GM12873 (cell line): ENCODE measurements around the gene LYRM9.

Experiments used
- CTCF ChIP-seq: IDR thresholded peaks from 2 replicates; pipeline ENCODE4 v1.5.1; 2012; ENCODE audit warnings: low read depth, mild to moderate bottlenecking, moderate library complexity, low read length, control low read depth; ENCODE audit not compliant: insufficient read depth; ENCODE audit errors: missing control alignments

LYRM9 gene

DNA sequence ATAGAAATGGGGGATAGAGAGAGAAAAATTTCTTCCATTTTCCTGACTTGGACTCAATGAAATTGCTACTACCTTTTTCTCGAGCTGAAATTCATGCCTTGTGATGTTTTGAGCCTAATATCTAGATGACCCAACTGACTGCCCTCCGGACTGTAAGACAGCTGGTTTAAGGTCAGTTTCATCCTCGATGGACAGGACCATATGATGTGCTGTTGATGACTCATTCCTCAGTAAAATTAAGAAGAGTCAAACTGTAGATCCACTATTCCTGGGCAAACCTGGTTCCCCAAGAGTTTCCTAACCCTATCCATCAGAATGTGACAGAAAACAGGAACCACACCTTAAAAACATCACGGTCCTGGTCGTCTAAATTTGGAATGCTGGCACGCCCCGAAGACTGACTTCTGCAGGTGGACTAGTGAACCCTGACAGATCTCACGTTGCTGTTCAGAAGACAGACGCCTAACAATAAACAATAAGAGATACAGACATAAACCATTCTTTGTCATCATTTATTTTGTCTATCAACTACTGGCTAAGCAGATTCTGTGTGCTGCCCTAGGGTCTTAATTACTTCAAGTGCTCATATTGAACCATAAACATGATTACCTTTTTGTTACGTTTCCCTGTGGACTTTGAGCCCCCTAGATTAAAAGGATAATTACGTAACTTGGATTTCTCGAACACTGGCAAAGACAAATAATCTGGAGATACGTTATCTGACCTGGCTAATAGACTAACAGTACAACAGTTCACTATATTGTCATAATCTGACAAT is 47.7 kb downstream of the LYRM9 start:
- TF ChIP-seq CTCF = no peak

DNA sequence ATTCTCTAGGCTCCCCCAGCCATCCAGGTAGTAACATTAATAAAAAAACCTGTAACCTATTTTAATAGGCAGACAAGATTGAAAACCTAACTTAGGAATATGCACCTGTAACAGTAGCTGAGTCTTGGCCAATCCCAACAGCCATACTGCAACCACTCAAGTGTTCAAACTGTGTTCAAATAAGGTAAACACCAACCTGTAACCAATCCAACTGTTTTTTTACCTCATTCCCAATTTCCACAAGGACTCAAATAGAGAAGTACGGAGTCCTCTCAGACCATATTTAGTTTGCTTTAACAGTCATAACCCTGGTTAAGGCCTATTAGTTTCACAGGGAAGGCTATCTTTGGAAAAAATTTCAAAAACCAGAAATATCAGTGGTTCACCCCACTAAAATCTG is 52.5 kb downstream of the LYRM9 start:
- no peak for TF ChIP-seq CTCF

DNA sequence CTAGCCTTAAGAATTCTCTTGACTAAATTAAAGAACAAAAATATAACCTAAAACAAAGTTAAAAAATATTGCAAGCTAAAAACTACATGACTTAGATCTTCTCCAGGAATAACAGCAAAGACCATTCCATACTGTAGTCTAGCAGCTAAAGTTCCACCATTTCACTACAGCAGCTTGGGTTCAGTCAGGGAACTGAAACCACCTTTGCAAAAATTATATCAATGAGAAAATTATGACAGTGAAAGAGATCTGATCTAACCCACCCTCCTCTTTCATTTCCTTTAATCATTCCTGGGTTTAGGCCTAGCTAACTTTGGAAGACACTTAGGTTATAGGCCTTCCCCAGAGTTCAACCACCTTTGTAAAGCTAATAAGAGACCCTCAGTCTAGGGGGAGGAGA is 56.5 kb downstream of the LYRM9 start:
- no peak for TF ChIP-seq CTCF

GRCh38 chr17:27834571-27834970 is 58.6 kb downstream of the LYRM9 start:
- no peak for TF ChIP-seq CTCF

- TF ChIP-seq CTCF = no peak
Measured at GRCh38 chr17:27832831-27833230, 60.3 kb downstream of the LYRM9 start.
